HG03159 (cell line): Measurements from ENCODE around the gene CFP.
"Not testable (repeated sequence)": the region's sequence is repeated elsewhere in the genome, so short reads cannot be mapped to it uniquely, and the experiment has no call there.

Source experiments
- ATAC-seq: cut with Tn5 transposase; IDR thresholded peaks from one replicate; pipeline ENCODE4 v1.9.1; 2021; ENCODE audit warnings: mild to moderate bottlenecking, moderate library complexity; ENCODE audit not compliant: unreplicated experiment

CFP gene

GRCh38 chrX:47629419-47630200, at the start of gene CFP:
CFP (minus strand) TSS chrX:47629930; CDS start chrX:47629844, 86 bp downstream.
- ATAC-seq: no peak

- ATAC-seq: not testable (repeated sequence)
These were observed 46.5 kb upstream of the CFP start for GRCh38 chrX:47675959-47676859.

DNA sequence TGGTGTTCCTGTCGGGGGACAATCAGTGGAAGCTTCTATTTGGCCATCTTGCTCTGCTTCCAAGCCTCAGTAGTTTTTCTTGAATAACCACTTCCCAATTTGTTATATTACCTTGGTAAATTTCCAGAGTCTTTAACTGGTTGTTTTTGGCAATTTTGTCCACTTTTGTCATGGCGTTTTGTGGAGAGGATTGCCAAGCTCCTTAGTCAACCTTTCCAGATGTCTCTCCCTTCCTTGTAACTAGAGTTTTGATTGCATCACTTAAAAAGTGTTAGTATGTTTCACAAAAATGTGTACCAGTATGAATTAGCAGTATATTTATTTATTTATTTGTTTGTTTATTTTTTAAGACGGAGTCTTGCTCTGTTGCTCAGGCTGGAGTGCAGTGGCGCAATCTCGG, 45.0 kb upstream of the CFP start:
- no peak for ATAC-seq

- not testable (repeated sequence) for ATAC-seq
These were observed 36.1 kb upstream of the CFP start for GRCh38 chrX:47665797-47666196.

GRCh38 chrX:47664737-47665136, 35.0 kb upstream of the CFP start:
- ATAC-seq: no peak

- no peak for ATAC-seq
These were observed 32.5 kb upstream of the CFP start for GRCh38 chrX:47662144-47662657.

- no peak for ATAC-seq
These were observed 31.8 kb upstream of the CFP start for GRCh38 chrX:47661539-47661938.

DNA sequence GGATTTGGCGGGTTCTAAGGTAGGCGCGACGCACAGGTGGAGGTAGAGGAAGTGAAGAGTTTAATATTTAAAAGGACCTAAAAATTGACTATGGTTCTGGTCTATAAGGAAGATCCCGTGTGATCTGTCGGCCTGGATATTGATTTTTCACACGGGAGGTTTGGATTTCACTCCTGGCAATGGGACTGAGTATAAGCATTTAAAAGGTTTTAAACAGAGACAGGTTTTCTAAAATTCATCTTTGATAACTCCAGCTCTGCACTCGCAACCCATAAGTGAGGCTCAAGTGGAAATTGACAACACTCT, 29.6 kb upstream of the CFP start:
- no peak for ATAC-seq

- ATAC-seq: peak; percentile 79
These were observed 29.1 kb upstream of the CFP start, which contains the start of gene UXT for GRCh38 chrX:47658684-47659420. UXT (minus strand) TSS chrX:47659180; CDS start chrX:47658927, 253 bp downstream.

DNA sequence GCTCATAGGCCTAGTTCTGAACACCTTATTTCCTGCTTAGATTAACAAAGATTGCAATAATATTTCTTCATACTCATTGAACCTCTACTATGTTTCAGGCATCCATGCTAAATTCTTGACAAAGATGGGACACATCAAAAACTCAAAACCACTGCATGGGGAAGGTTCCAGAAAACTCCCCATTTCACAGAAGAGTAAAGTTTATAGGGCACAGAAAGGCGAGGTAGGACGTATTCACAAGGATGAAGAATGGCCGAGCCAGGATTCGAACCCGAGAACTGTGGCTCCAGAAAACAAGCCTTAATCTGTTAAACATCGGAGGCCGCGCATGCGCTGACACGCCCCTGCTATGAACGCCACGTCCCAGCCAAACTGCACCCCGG, 28.6 kb upstream of the CFP start:
- no peak for ATAC-seq

DNA sequence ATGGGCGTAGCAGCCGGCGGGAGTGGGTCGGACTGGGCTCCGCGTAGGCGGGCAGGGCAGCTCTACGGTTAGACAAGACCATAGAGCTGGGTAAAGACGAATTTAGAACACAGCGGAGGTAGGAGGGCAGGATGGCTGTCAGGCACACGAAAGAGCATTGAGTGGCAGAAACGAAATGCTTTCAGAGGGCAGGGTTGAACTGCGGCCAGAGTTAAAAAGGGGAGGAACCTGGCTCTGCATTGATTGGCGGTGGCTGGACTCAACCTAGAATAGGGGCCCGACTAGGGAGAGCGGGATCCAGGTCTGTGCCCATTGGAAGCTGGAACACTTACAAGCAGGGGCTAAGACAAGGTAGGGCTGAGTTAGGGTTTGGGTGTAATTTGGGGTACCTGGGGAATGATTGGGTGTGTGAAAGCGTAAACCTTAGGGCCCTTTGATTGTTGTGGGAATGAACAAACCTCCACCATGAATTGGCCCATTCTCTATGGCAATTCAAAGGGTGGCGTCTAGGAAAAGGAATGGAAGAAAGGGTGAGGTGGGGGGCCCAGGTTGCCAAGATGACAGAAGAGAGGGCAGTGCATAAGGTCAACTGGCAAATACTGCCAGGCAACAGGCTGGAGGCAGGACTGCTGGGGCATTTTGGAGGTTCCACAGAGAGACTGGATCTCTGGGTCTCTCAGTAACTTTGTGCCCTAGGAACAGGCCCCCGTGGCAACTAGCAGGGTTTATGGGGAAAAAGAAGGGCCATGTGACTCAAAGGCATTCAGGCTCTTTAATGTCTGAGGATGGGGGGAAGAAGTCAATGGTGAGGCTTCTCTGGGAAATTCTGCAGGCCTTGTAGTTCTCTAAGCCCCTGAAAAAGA, 21.5 kb upstream of the CFP start:
- ATAC-seq: no peak

DNA sequence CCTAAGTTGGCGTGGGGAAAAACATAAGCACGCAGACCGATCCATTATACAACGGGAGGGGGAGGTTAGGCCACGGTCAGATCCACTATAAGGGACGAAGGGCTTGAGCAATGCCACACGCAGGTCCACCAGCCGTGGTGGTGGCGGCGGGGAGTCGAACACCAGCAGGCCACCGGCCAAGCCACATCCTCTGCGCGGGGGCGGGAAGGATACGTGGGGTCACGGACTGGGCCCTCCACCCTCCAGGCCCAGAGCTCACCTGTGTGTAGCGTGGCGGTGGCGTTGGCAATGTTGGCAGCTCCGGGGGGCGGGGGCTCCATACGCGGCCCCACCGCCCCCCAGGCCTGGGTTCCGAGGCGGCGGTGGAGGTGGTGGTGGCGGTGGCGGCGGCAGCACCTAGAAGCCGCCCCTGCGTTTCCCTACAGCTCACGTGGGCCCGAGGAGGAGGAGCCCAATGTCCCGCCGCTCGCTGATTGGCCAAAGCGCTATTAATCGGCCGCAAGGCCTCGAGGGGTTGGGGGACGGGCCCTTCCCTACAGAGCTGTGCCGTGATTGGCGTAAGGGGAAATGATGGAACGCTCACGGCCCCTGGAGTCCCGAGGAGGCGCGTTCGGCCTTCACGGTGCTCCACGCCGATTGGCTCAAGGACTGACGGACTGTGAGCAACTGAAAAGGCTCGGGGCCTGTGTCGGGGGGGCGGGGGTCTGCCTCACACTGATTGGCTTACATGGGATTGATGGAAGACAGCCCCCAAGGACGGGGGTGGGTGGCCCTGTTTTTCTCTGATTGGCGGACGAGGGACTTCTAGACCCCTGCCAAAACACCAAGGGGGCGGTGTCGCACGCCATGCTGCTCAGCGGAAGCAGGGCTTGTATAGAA, 20.7 kb upstream of the CFP start, which contains the start of gene ELK1:
Gene ELK1, minus strand, starts transcription at position 400 of the 879 bp plus-strand sequence. CDS start 9,122 bp downstream, outside the sequence.
- peak; percentile 86 for ATAC-seq

DNA sequence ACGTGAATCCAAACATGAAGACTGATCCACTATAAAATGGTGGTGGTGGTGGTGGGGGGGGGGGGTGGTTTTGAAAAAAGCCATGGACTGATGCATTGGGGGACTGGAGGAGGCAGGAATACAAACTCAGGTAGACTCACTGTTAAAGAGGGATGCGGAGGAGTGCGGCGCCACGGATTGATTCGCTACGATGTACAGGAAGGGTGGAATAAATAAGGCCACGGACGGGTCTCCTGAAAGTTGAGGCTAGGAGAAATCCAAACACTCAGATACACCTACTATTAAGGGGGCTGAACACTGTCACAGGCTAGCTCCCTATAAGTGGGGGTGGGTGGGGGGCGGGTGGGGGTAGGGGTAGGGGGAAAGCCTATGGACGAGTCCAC, 20.0 kb upstream of the CFP start:
- ATAC-seq: no peak

- ATAC-seq: no peak
These were observed 19.5 kb upstream of the CFP start for GRCh38 chrX:47649271-47649670.

DNA sequence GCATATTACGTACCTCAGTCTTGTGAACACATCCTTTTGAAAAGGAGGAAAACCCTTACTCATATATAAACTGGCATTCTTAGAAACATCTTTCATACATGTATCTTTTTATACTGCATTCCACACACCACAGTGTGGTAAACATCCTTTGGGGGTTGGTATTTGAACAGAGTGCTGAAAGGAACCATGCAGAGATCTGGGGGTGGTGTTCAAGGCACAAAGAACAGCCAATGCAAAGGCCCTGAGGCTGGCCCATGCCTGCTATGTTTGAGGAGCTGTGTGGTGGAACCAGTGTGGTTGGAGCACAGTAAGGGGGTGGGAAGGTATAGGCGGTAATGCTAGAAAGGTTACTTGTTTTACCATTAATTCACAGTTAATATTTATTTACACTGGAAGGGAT, 18.6 kb upstream of the CFP start:
- ATAC-seq: no peak

GRCh38 chrX:47646636-47647035, 16.9 kb upstream of the CFP start:
- no peak for ATAC-seq

DNA sequence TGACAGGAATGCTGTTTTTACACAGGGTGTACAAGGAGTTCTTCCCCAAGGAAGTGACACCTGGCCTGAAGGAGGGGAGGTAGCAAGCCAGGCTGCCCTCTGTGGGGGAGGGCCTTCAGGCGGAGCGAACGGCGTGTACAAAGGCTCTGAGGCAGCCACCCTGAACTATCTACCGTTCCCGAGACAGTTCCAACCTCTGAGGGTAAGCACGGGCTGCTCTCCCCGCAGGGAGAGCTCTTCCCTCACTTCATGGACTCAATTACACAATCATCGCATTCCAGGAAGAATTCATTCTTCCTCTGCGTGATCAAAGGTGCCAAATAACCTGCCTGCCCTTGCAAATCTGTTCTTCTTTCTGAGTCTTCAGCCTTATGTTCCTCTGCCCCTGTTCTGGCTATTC, 15.8 kb upstream of the CFP start:
- no peak for ATAC-seq

- no peak for ATAC-seq
These were observed 14.9 kb upstream of the CFP start for GRCh38 chrX:47644557-47645091.

- ATAC-seq: no peak
These were observed 14.2 kb upstream of the CFP start for GRCh38 chrX:47643926-47644325.
